ENCODE results near the gene TMEM26. TPM values are rescaled to one million over a fixed set of nuclear protein-coding genes. Genes with fewer than 3 reads are reported as not detected.
"Not testable (repeated sequence)": the region's sequence is repeated elsewhere in the genome, so short reads cannot be mapped to it uniquely, and the experiment has no call there.

Gene TMEM26
- total RNA-seq, 1 donor from 2014 or later = 3.6 TPM

DNA sequence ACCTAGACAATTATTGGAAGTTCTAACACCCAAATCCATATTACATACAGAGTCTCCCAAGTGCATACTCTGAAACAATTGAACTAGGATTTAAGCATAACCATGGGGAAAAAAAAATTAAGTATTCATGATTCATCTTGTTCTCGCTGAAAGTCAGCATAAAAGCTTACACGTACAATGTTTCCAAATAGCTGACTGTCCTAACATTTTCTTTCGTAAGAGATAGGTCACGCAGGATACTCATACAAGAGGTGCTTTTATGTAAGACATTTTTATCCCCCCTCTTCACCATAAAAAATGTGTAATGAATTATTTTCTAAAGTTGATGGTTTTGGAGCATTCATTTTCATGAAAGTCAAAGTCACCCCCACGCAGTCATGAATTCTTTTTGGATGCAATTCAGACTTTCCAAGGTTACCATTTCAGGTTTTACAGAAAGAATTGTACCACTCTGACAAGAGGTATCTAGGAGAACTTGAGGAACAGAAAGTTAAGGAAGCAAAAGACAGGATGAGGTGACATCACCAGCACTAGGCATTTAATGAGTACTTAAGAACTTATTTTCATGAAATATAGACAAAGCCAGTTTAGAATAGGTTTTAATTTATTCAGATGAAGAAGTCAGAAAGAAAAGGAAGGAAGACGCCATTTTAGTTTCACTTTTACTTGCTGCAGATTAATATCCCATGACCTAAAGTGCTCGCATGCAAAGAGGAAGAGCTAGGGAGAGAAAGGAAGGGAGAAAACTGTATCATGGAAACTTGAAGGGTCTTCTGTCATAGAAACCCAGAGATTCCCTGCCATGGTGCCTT lies 55.8 kb downstream of the TMEM26 start:
- Mint-ChIP-seq H3K4me3 (ENCODE audit: unreplicated experiment) (peak overlapping the region; percentile 56), H3K27ac (ENCODE audit: unreplicated experiment) (peak overlapping the region; percentile 67), H3K9me3 (ENCODE audit: unreplicated experiment) (no peaks in the 10 kb centered on the region), H3K27me3 (ENCODE audit: unreplicated experiment) (peaks cover 13% of the 10 kb centered on the region), H3K4me1 (ENCODE audit: unreplicated experiment) (peaks cover 8% of the 10 kb centered on the region), H3K36me3 (ENCODE audit: unreplicated experiment) (no peaks in the 10 kb centered on the region)
- TF ChIP-seq, protein P1, sequence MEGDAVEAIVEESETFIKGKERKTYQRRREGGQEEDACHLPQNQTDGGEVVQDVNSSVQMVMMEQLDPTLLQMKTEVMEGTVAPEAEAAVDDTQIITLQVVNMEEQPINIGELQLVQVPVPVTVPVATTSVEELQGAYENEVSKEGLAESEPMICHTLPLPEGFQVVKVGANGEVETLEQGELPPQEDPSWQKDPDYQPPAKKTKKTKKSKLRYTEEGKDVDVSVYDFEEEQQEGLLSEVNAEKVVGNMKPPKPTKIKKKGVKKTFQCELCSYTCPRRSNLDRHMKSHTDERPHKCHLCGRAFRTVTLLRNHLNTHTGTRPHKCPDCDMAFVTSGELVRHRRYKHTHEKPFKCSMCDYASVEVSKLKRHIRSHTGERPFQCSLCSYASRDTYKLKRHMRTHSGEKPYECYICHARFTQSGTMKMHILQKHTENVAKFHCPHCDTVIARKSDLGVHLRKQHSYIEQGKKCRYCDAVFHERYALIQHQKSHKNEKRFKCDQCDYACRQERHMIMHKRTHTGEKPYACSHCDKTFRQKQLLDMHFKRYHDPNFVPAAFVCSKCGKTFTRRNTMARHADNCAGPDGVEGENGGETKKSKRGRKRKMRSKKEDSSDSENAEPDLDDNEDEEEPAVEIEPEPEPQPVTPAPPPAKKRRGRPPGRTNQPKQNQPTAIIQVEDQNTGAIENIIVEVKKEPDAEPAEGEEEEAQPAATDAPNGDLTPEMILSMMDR (IDR thresholded peaks at IDR 0.05) = no peak
- no peak for DNase-seq (ENCODE audit: extremely low spot score, unreplicated experiment)

DNA sequence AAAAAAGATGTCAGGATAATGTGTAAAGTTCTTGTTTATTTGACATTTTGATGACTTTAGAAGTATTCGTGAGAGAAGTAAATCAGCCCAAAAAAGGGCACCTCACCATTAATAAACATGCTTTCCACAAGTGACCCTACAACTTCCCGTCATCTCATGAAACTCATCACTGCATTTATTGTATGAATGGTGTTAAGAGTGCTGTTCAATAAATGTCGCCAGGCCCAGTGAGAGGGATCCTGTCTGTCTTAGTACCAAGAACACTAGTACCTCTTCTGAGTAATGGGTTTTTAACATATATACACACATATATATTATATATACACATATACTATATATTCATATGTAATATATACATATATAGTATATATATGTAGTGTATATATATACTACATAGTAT lies 61.9 kb downstream of the TMEM26 start:
- Mint-ChIP-seq H3K4me3 (ENCODE audit: unreplicated experiment) (no peak overlapping the region), H3K36me3 (ENCODE audit: unreplicated experiment) (no peaks in the 10 kb centered on the region), H3K9me3 (ENCODE audit: unreplicated experiment) (peaks cover 7% of the 10 kb centered on the region), H3K27ac (ENCODE audit: unreplicated experiment) (no peak overlapping the region), H3K27me3 (ENCODE audit: unreplicated experiment) (peaks cover 32% of the 10 kb centered on the region), H3K4me1 (ENCODE audit: unreplicated experiment) (no peaks in the 10 kb centered on the region)
- TF ChIP-seq, protein P1 (IDR thresholded peaks at IDR 0.05) = no peak
- DNase-seq (ENCODE audit: extremely low spot score, unreplicated experiment) = no peak

DNA sequence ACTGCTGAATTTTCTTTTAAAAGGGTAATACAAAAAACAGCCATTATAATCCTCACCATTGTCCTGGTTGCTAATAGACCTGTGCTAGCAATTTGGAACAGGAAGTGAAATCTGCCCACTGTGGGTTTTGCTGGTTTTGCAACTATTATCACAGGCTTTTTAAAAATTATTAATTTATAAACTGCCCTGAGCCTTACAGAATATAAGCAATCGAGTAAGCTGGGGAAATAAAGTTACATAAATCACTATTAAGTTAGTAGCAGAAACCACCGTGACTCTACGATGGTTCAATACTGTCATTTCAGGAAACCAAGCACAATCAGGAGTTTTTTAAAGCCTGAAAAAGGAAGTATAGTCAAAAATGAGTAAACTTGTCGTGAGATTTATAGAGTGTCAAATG lies 62.3 kb downstream of the TMEM26 start:
- no peaks in the 10 kb centered on the region for H3K4me1 Mint-ChIP-seq (ENCODE audit: unreplicated experiment)
- DNase-seq (ENCODE audit: extremely low spot score, unreplicated experiment) = no peak
- H3K4me3 Mint-ChIP-seq (ENCODE audit: unreplicated experiment) = no peak overlapping the region
- H3K27me3 Mint-ChIP-seq (ENCODE audit: unreplicated experiment) = peaks cover 36% of the 10 kb centered on the region
- no peak overlapping the region for H3K27ac Mint-ChIP-seq (ENCODE audit: unreplicated experiment)
- peaks cover 7% of the 10 kb centered on the region for H3K9me3 Mint-ChIP-seq (ENCODE audit: unreplicated experiment)
- TF ChIP-seq, protein P1 (IDR thresholded peaks at IDR 0.05) = no peak
- no peaks in the 10 kb centered on the region for H3K36me3 Mint-ChIP-seq (ENCODE audit: unreplicated experiment)

DNA sequence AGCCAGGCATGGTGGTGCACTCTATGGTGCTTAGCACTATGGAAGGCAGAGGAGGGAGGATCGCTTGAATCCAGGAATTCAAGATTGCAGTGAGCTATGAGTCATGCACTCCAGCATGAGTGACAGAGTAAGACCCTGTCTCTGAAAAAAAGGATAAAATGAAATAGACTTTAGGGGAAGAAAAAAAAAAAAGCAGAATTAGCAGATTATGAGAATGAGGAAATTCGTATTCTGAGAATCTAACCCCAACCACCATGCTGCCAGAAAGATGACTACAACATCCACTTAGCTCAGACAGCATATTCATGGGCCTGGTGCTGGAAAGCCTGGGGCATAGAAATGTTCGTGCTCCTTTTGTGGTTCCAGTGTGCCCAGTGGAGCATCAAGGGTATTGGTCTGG lies 63.3 kb downstream of the TMEM26 start:
- H3K9me3 Mint-ChIP-seq (ENCODE audit: unreplicated experiment) = peaks cover 7% of the 10 kb centered on the region
- no peak overlapping the region for H3K4me3 Mint-ChIP-seq (ENCODE audit: unreplicated experiment)
- no peak overlapping the region for H3K27ac Mint-ChIP-seq (ENCODE audit: unreplicated experiment)
- H3K36me3 Mint-ChIP-seq (ENCODE audit: unreplicated experiment) = no peaks in the 10 kb centered on the region
- DNase-seq (ENCODE audit: extremely low spot score, unreplicated experiment) = no peak
- no peaks in the 10 kb centered on the region for H3K4me1 Mint-ChIP-seq (ENCODE audit: unreplicated experiment)
- TF ChIP-seq, protein P1 (IDR thresholded peaks at IDR 0.05) = no peak
- H3K27me3 Mint-ChIP-seq (ENCODE audit: unreplicated experiment) = peaks cover 40% of the 10 kb centered on the region

DNA sequence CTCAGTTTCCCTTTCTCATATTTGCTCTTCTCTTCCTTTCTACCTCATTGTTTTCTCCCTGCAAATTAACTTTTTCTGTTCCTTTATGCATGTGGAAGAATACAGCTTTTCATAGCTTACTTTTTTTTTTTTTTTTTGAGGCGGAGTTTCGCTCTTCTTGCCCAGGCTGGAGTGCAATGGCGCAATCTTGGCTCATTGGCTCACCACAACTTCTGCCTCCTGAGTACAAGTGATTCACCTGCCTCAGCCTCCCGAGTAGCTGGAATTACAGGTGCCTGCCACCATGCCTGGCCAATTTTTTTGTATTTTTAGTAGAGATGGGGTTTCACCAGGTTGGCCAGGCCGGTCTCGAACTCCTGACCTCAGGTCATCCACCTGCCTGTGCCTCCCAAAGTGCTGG lies 64.2 kb downstream of the TMEM26 start:
- H3K4me1 Mint-ChIP-seq (ENCODE audit: unreplicated experiment); H3K27ac Mint-ChIP-seq (ENCODE audit: unreplicated experiment): not testable (repeated sequence)

More for the DNA sequence above, 64.2 kb downstream of the TMEM26 start:
- not testable (repeated sequence) for H3K9me3 Mint-ChIP-seq (ENCODE audit: unreplicated experiment); DNase-seq (ENCODE audit: extremely low spot score, unreplicated experiment); H3K4me3 Mint-ChIP-seq (ENCODE audit: unreplicated experiment); H3K36me3 Mint-ChIP-seq (ENCODE audit: unreplicated experiment)
- H3K27me3 Mint-ChIP-seq (ENCODE audit: unreplicated experiment) = peaks cover 35% of the 10 kb centered on the region

All from osteocyte (in vitro differentiated cells).